ENCODE results near the gene RNF208.
"Not testable (repeated sequence)": the region's sequence is repeated elsewhere in the genome, so short reads cannot be mapped to it uniquely, and the experiment has no call there.

The RNF208 gene

DNA sequence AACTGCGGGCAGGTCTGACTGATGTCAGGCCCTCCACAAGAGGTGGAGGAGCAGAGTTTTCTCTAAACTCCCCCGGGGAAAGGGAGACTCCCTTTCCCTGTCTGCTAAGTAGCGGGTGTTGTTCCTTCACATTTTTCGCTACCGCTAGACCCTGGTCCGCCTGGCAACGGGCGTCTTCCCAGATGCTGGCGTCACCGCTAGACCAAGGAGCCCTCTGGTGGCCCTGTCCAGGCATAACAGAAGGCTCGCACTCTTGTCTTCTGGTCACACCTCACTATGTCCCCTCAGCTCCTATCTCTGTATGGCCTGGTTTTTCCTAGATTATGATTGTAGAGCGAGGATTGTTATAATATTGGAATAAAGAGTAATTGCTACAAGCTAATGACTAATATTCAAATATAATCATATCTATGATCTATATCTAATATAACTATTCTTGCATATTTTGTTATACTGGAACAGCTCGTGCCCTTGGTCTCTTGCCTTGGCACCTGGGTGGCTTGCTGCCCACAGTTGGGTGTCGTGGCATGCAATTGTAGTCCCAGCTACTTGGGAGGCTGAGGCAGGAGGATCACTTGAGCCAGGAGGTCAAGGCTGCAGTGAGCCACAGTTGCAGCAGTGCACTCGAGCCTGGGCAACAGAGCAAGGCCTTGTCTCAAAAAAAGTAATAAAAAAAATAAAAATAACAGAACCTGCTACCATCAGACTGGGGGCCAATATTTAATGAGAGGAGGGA, 40.3 kb upstream of the RNF208 start:
- Histone ChIP-seq H3K79me2 (ENCODE audit: insufficient read depth, low read length) (peaks cover 14% of the 10 kb centered on the region; the same call in 1 of the 2 replicates), H3K36me3 (ENCODE audit: insufficient read depth, low read length) (peaks cover 51% of the 10 kb centered on the region)
- not testable (repeated sequence) for ATAC-seq (ENCODE audit: insufficient read depth, low read depth); H4K20me1 ChIP-seq (ENCODE audit: insufficient read depth, low read length); H3K27me3 ChIP-seq (ENCODE audit: insufficient read depth, low read length, poor library complexity); H3K4me1 ChIP-seq (ENCODE audit: insufficient read depth, low read length); H2AFZ ChIP-seq (ENCODE audit: low read depth, low read length); H3K9me3 ChIP-seq (ENCODE audit: insufficient read depth, low read length, severe bottlenecking); DNase-seq; H3K4me2 ChIP-seq (ENCODE audit: insufficient read depth, low read length); H3K27ac ChIP-seq (ENCODE audit: low read length); H3K9ac ChIP-seq (ENCODE audit: low read depth, low read length); H3K4me3 ChIP-seq (ENCODE audit: low read depth in 1 of 2, low read length in 2 of 2)
- TF ChIP-seq CTCF (IDR thresholded peaks at IDR 0.05; ENCODE audit: borderline replicate concordance, extremely low read depth, low read length, poor library complexity, severe bottlenecking), result peak; percentile 27

GRCh38 chr9:137256856-137257255, 34.8 kb upstream of the RNF208 start:
- peaks cover 14% of the 10 kb centered on the region for H4K20me1 ChIP-seq (ENCODE audit: insufficient read depth, low read length)
- peak overlapping the region; percentile 96 for H3K4me2 ChIP-seq (ENCODE audit: insufficient read depth, low read length)
- peaks cover 29% of the 10 kb centered on the region for H3K36me3 ChIP-seq (ENCODE audit: insufficient read depth, low read length)
- ATAC-seq (ENCODE audit: insufficient read depth, low read depth), result no peak
- no peaks in the 10 kb centered on the region for H3K9me3 ChIP-seq (ENCODE audit: insufficient read depth, low read length, severe bottlenecking)
- peaks cover 31% of the 10 kb centered on the region for H3K4me1 ChIP-seq (ENCODE audit: insufficient read depth, low read length)
- H3K9ac ChIP-seq (ENCODE audit: low read depth, low read length), result peak overlapping the region; percentile 91
- no peak for DNase-seq
- H3K27ac ChIP-seq (ENCODE audit: low read length), result no peak overlapping the region
- peaks cover 38% of the 10 kb centered on the region for H3K79me2 ChIP-seq (ENCODE audit: insufficient read depth, low read length)
- TF ChIP-seq EZH2 (IDR thresholded peaks at IDR 0.05; ENCODE audit: borderline replicate concordance, low read depth, low read length, severe bottlenecking) (no peak), CTCF (IDR thresholded peaks at IDR 0.05; ENCODE audit: borderline replicate concordance, extremely low read depth, low read length, poor library complexity, severe bottlenecking) (no peak)
- H2AFZ ChIP-seq (ENCODE audit: low read depth, low read length), result no peak overlapping the region
- H3K4me3 ChIP-seq (ENCODE audit: low read depth in 1 of 2, low read length in 2 of 2), result peak overlapping the region in 1 of 2 experiments; percentile 91; a peak in 3 of 4 replicates
- H3K27me3 ChIP-seq (ENCODE audit: insufficient read depth, low read length, poor library complexity), result no peaks in the 10 kb centered on the region

- Histone ChIP-seq H4K20me1 (ENCODE audit: insufficient read depth, low read length) (peaks cover 14% of the 10 kb centered on the region), H3K4me3 (ENCODE audit: low read depth in 1 of 2, low read length in 2 of 2) (peak overlapping the region; percentile 91 to 93; a peak in 3 of 4 replicates), H3K27me3 (ENCODE audit: insufficient read depth, low read length, poor library complexity) (no peaks in the 10 kb centered on the region), H3K36me3 (ENCODE audit: insufficient read depth, low read length) (peaks cover 29% of the 10 kb centered on the region), H3K4me2 (ENCODE audit: insufficient read depth, low read length) (peak overlapping the region; percentile 96), H3K4me1 (ENCODE audit: insufficient read depth, low read length) (peaks cover 31% of the 10 kb centered on the region), H3K9ac (ENCODE audit: low read depth, low read length) (peak overlapping the region; percentile 91), H3K79me2 (ENCODE audit: insufficient read depth, low read length) (peaks cover 38% of the 10 kb centered on the region), H3K9me3 (ENCODE audit: insufficient read depth, low read length, severe bottlenecking) (no peaks in the 10 kb centered on the region), H2AFZ (ENCODE audit: low read depth, low read length) (no peak overlapping the region), H3K27ac (ENCODE audit: low read length) (peak overlapping the region; percentile 72; the same call in 1 of the 2 replicates)
- TF ChIP-seq CTCF (IDR thresholded peaks at IDR 0.05; ENCODE audit: borderline replicate concordance, extremely low read depth, low read length, poor library complexity, severe bottlenecking) (no peak), EZH2 (IDR thresholded peaks at IDR 0.05; ENCODE audit: borderline replicate concordance, low read depth, low read length, severe bottlenecking) (no peak)
- DNase-seq (no peak), ATAC-seq (ENCODE audit: insufficient read depth, low read depth) (no peak)
Observed at GRCh38 chr9:137256362-137256761, 34.3 kb upstream of the RNF208 start.
